Endothelial cell of umbilical vein (primary cell): ENCODE data around the gene GP5. TPM values are rescaled to one million over a fixed set of nuclear protein-coding genes. Genes with fewer than 3 reads are reported as not detected.

Source experiments
- BruUV-seq: library from RNA; stranded (reverse); fragments of 400-500 nt; replicated peaks from 2 replicates; lab custom pipeline; 2021; lab: Mats Ljungman, UMichigan
- CTCF ChIA-PET: fragments of 300-600, 350-600 bp; sonication (Branson Sonifier 250); formaldehyde crosslinking; loops from one replicate; lab custom pipeline; 2021; ENCODE audit warnings: antibody characterized with exemption, inconsistent platforms; lab: Charles Lee
- POLR2A ChIA-PET: fragments of 300-600, 350-600 bp; sonication (Branson Sonifier 250); formaldehyde crosslinking; loops from one replicate; lab custom pipeline; 2021; ENCODE audit warnings: antibody characterized with exemption, inconsistent platforms; lab: Charles Lee
- DNase-seq: peaks from one replicate; pipeline ENCODE4 v3.0.0-alpha.2; 2011; ENCODE audit warnings: low read depth, low spot score
- FAIRE-seq: peaks from 2 replicates; lab custom pipeline; 2011; peaks lifted over from hg19 to GRCh38; lab: Jason Lieb, UNC
- H2AFZ ChIP-seq: 2 replicates; pipeline ENCODE4 v1.6.0; 2012; ENCODE audit warnings: low read depth, low read length, control low read depth, inconsistent platforms
- H3K27ac ChIP-seq: 2 replicates; pipeline ENCODE4 v1.5.1; 2011; ENCODE audit warnings: low read depth, mild to moderate bottlenecking, control low read depth, low read length, moderate library complexity; ENCODE audit not compliant: insufficient read depth
- H3K27me3 ChIP-seq, 2 experiments: 2 replicates each; pipeline versions ENCODE4 v1.6.0 to v1.6.1; 2011; ENCODE audit warnings: low read length in 2 of 2, mixed read lengths in 1 of 2; ENCODE audit not compliant: control insufficient read depth in 2 of 2, insufficient read depth in 2 of 2
- H3K36me3 ChIP-seq, 2 experiments: 2 replicates in 1 of 2; 3 replicates in 1 of 2; pipeline ENCODE4 v1.5.1; 2011; ENCODE audit warnings: low read length in 2 of 2, mild to moderate bottlenecking in 1 of 2, moderate library complexity in 1 of 2; ENCODE audit not compliant: control insufficient read depth in 2 of 2, insufficient read depth in 2 of 2; ENCODE audit errors: extremely low read depth in 1 of 2
- H3K4me1 ChIP-seq: 3 replicates; pipeline ENCODE4 v1.5.1; 2011; ENCODE audit warnings: mild to moderate bottlenecking, low read length; ENCODE audit not compliant: control insufficient read depth, insufficient read depth; ENCODE audit errors: extremely low read depth
- H3K4me2 ChIP-seq: 2 replicates; pipeline ENCODE4 v1.6.1; 2011; ENCODE audit warnings: low read length, control low read depth, mixed read lengths; ENCODE audit not compliant: insufficient read depth
- H3K4me3 ChIP-seq, 3 experiments: fragments of 200-600 bp in 1 of 3; sonication (generic), shearing (Covaris generic) in 1 of 3; replicated peaks in 1 of 3; 2 replicates each; pipeline ENCODE4 v1.5.1; 2011 to 2016; ENCODE audit warnings: control low read depth in 3 of 3, low read length in 3 of 3, mild to moderate bottlenecking in 2 of 3, inconsistent platforms in 1 of 3, low read depth in 1 of 3, moderate library complexity in 1 of 3; ENCODE audit not compliant: insufficient read depth in 1 of 3
- H3K79me2 ChIP-seq: 2 replicates; pipeline ENCODE4 v1.6.0; 2012; ENCODE audit warnings: low read length, inconsistent platforms; ENCODE audit not compliant: control insufficient read depth, insufficient read depth
- H3K9ac ChIP-seq: replicated peaks from 2 replicates; pipeline ENCODE3; 2011; ENCODE audit warnings: low read length, control low read depth; ENCODE audit not compliant: insufficient read depth; ENCODE audit errors: extremely low read depth
- H3K9me1 ChIP-seq: replicated peaks from 3 replicates; pipeline ENCODE4 v1.6.0; 2011; ENCODE audit warnings: mild to moderate bottlenecking, low read length; ENCODE audit not compliant: control insufficient read depth, insufficient read depth; ENCODE audit errors: extremely low read depth
- H3K9me3 ChIP-seq: replicated peaks from 2 replicates; pipeline ENCODE4 v1.5.1; 2012; ENCODE audit warnings: low read length, inconsistent platforms; ENCODE audit not compliant: control insufficient read depth, insufficient read depth
- H4K20me1 ChIP-seq: replicated peaks from 2 replicates; pipeline ENCODE3; 2011; ENCODE audit warnings: mild to moderate bottlenecking, low read length; ENCODE audit not compliant: control insufficient read depth, insufficient read depth; ENCODE audit errors: extremely low read depth
- CTCF ChIP-seq, 2 donors: IDR thresholded peaks; 1 replicate in 1 of 2; 2 replicates in 1 of 2; pipeline ENCODE4 v1.5.1; 2011; ENCODE audit warnings: low read length in 2 of 2, mild to moderate bottlenecking in 2 of 2, moderate library complexity in 2 of 2, control low read depth in 1 of 2, inconsistent platforms in 1 of 2, low read depth in 1 of 2; ENCODE audit not compliant: insufficient read depth in 1 of 2; ENCODE audit errors: extremely low read depth in 1 of 2
- EZH2 ChIP-seq: IDR thresholded peaks from 2 replicates; pipeline ENCODE4 v1.6.1; 2012; ENCODE audit warnings: borderline replicate concordance, low read depth, mild to moderate bottlenecking, moderate library complexity, low read length, inconsistent platforms; ENCODE audit not compliant: severe bottlenecking
- FOS ChIP-seq: IDR thresholded peaks from 2 replicates; pipeline ENCODE4 v1.6.1; 2011; ENCODE audit warnings: mild to moderate bottlenecking, low read length, moderate library complexity, borderline replicate concordance; ENCODE audit not compliant: insufficient read depth
- GATA2 ChIP-seq: IDR thresholded peaks from 2 replicates; pipeline ENCODE4 v1.7.0; 2011; ENCODE audit warnings: low read depth, mild to moderate bottlenecking, moderate library complexity, mixed read lengths, low read length; ENCODE audit not compliant: insufficient read length, insufficient read depth
- JUN ChIP-seq: IDR thresholded peaks from 2 replicates; pipeline ENCODE4 v1.6.1; 2011; ENCODE audit warnings: borderline replicate concordance, low read depth; ENCODE audit not compliant: insufficient read length, insufficient read depth
- MAX ChIP-seq: IDR thresholded peaks from 2 replicates; pipeline ENCODE4 v1.6.1; 2011; ENCODE audit not compliant: insufficient read depth, insufficient read length
- MYC ChIP-seq: IDR thresholded peaks from one replicate; pipeline ENCODE4 v1.6.1; 2011; ENCODE audit warnings: mild to moderate bottlenecking, low read depth, low read length
- POLR2A ChIP-seq: IDR thresholded peaks from 2 replicates; pipeline ENCODE4 v1.6.1; 2012; ENCODE audit warnings: low read depth, mild to moderate bottlenecking, control low read depth, low read length
- POLR2AphosphoS5 ChIP-seq: IDR thresholded peaks from 2 replicates; pipeline ENCODE4 v1.6.1; 2012; ENCODE audit warnings: low read depth, mild to moderate bottlenecking, control low read depth, low read length, moderate library complexity; ENCODE audit not compliant: insufficient read depth
- dilution Hi-C: fragments of 300-500 bp; cut with MboI; formaldehyde crosslinking; loops from one replicate; pipeline ENCODE4 v1.15.0; 2019; ENCODE audit warnings: low sequenced_read_pairs; ENCODE audit not compliant: extremely low pct_ligation_motif_present
- intact Hi-C: fragments of 100-400 bp; cut with micrococcal nuclease; formaldehyde crosslinking; loops from one replicate; pipeline ENCODE4 v1.10.0; 2022
- polyA plus RNA-seq, 4 experiments: library from polyadenylated mRNA; depleted of rRNA in 3 of 4; stranded (reverse) in 3 of 4; unstranded in 1 of 4; fragments of >200 nt; gene quantifications; 2 replicates each; pipeline versions ENCODE4 v1.2.1 to v1.2.3, GENCODE V29; 2011 to 2012; ENCODE audit warnings: missing spikeins in 1 of 4
- total RNA-seq: library from RNA; stranded (reverse); gene quantifications from 2 replicates; pipeline ENCODE4 v1.2.3, GENCODE V29; 2021

Gene GP5
- total and polyA plus RNA-seq, 2 donors (not counting 3 experiments of a cell fraction or from before 2014, with no cell fraction given): 0.06 to 0.11 TPM

- H4K20me1 ChIP-seq: no peaks in the 10 kb centered on the region
- intact Hi-C loops (no loop called here), dilution Hi-C loops (no loop called here)
- no peak overlapping the region for H3K4me3 ChIP-seq
- TF ChIP-seq CTCF (IDR thresholded peaks at IDR 0.05; ENCODE audit: extremely low read depth in 1 of 2, insufficient read depth in 1 of 2, low read depth in 1 of 2, low read length in 2 of 2) (no peak), POLR2A (no peak), JUN (no peak), MYC (no peak), MAX (no peak), GATA2 (no peak), FOS (no peak), EZH2 (no peak), POLR2AphosphoS5 (no peak)
- ChIA-PET POLR2A (no interaction called here), CTCF (interaction anchor here (1.2 to 1.5 kb wide), 5 partner anchors 9 to 53 kb away, joined by 3 to 6 read pairs (median 3); no protein-coding TSS in a partner anchor)
- no peak overlapping the region for H3K4me2 ChIP-seq
- FAIRE-seq: no peak
- no peak overlapping the region for H3K9ac ChIP-seq
- no peak overlapping the region for H3K27ac ChIP-seq
- BruUV-seq: no TSS peak
- H3K4me1 ChIP-seq: no peaks in the 10 kb centered on the region
- peaks cover 23% of the 10 kb centered on the region in 2 experiments for H3K27me3 ChIP-seq
- no peak overlapping the region for H2AFZ ChIP-seq
- H3K79me2 ChIP-seq: no peaks in the 10 kb centered on the region
- DNase-seq: no peak
- no peaks in the 10 kb centered on the region for H3K9me1 ChIP-seq
- H3K36me3 ChIP-seq: no peaks in the 10 kb centered on the region
- no peaks in the 10 kb centered on the region for H3K9me3 ChIP-seq
These were observed 12.4 kb downstream of the GP5 start for GRCh38 chr3:194386648-194387047.
